Astrocyte (in vitro differentiated cells and primary cell): Measurements from ENCODE around the gene ASXL1.

Experiments used
- CTCF ChIP-seq: IDR thresholded peaks from 2 replicates; pipeline ENCODE4 v1.5.1; 2011; ENCODE audit warnings: low read depth, mild to moderate bottlenecking, inconsistent platforms, low read length, moderate library complexity; ENCODE audit not compliant: insufficient read depth
- EZH2 ChIP-seq: IDR thresholded peaks from 2 replicates; pipeline ENCODE4 v1.6.1; 2012; ENCODE audit warnings: mild to moderate bottlenecking, low read length, inconsistent platforms; ENCODE audit not compliant: insufficient read depth

GRCh38 chr20:32360333-32360634, 2.2 kb downstream of the ASXL1 start:
- TF ChIP-seq CTCF, result no peak
- TF ChIP-seq EZH2, result no peak
